GM12872 (cell line): Measurements from ENCODE around the gene TMEM121B.

Experiments used
- TF ChIP-seq, protein P1 (sequence below): IDR thresholded peaks from 3 replicates; pipeline ENCODE4 v1.5.1; 2011; ENCODE audit warnings: low read depth, mild to moderate bottlenecking, low read length, moderate library complexity; ENCODE audit not compliant: insufficient read depth

The TMEM121B gene

DNA sequence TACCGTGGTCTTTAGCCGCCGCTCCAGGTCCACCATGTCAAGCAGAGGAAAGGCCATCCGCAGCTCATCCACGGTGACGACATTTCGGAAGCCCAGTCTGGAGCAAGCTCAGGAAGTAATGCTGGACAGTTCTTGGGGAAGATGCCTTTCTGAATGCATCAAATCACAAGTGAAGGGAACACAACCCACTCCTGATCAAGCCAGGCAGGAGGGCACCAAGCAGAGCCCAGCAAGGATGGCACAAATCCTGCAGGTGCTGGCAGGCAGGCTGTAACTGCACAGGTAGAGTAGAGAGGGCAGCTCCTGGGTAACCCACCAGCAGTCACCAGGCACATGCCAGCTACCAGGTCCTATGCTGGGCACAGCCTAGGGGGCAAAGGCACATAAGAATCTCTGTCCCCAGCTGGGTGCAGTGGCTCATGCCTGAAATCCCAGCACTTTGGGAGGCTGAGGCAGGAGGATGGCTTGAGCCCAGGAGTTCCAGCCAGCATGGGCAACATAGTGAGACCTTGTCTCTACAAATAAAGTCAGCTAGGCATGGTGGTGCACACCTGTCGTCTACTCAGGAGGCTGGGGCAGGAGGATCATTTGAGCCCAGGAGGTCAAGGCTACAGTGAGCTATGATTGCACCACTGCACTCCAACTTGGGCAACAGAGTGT is 24.0 kb upstream of the TMEM121B start:
- TF ChIP-seq, protein P1, sequence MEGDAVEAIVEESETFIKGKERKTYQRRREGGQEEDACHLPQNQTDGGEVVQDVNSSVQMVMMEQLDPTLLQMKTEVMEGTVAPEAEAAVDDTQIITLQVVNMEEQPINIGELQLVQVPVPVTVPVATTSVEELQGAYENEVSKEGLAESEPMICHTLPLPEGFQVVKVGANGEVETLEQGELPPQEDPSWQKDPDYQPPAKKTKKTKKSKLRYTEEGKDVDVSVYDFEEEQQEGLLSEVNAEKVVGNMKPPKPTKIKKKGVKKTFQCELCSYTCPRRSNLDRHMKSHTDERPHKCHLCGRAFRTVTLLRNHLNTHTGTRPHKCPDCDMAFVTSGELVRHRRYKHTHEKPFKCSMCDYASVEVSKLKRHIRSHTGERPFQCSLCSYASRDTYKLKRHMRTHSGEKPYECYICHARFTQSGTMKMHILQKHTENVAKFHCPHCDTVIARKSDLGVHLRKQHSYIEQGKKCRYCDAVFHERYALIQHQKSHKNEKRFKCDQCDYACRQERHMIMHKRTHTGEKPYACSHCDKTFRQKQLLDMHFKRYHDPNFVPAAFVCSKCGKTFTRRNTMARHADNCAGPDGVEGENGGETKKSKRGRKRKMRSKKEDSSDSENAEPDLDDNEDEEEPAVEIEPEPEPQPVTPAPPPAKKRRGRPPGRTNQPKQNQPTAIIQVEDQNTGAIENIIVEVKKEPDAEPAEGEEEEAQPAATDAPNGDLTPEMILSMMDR = no peak

DNA sequence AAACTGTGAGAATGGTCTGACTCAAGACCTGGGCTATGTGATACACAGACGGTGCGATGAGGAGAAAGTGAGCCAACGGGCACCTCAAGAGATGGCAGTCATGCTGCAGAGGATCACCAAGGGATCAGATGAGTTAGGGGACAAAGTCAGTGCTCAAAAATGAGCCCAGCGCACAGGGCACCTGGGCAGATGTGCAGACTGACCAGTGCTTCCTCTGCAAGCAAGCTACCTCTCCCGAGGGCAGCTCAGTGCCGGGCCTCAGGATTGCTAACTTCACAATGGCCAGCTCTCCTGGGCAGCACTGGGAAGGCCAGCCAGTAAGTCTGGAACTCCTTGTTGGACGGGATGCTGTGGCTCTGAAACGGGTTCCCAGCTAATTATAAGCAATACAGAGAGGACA is 22.7 kb upstream of the TMEM121B start:
- TF ChIP-seq, protein P1 = no peak

DNA sequence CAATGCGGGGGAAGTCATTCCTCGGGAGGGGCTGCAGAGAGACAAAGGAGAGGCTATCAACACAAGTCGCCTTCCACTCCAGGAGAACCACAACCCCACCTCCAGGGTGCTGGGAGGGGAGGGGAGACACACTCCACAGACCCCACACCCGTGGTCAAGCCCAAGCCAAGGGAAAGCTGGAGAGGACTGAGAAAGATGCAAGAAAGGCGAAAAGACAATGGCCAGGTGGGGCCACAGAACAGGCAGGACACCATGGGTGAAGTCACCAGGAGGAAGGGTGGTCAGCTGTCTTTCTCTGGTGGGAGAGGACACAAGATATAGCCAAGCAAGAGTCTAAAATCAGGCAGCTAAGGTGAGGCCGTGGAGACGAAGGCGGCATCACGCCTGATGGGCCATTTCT is 21.9 kb upstream of the TMEM121B start:
- TF ChIP-seq, protein P1 = no peak

DNA sequence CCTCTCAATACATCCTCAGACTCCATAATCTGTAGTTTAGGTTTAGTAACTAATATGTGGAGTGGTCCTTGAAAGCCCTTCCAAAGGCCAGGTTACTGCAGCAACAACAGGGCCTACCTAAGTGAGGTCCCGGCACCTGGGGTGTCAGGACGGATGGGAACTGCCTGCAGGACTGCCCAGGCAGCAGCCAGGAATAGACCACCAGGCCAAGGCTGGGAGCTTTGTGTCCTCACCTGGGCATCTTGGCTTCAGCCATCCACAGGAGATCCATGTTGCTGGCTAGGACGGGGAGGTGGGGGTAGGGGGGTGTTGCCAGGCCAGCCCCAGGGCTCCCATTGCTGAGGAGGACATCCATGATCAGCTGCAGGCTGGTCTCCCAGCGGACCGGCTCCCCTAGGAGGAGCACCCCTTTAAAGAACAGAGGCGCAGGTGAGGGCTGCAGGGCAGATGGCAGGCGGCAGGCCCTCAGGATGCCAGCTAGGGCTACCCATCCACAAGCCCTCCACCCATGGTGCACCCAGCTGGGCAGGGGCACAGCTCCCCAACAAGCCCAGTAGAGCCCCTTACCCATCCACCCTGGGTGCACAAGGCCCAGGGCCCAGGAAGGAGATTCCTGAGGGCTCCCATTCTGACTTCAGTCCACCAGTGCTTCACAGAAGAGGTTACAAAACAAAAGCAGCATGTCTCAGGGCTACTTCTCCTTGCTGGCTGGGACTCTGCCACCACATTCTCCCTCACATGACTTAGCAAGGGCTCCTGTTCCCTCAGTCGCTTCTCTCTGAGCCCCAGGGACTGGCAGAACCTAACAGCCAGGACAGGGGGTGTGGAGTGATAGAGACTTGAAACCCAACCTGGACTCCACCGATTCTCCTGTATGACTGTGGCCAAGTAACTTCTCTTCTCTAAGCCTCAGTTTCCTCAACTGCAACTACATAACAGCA is 19.9 kb upstream of the TMEM121B start:
- TF ChIP-seq, protein P1 = no peak

DNA sequence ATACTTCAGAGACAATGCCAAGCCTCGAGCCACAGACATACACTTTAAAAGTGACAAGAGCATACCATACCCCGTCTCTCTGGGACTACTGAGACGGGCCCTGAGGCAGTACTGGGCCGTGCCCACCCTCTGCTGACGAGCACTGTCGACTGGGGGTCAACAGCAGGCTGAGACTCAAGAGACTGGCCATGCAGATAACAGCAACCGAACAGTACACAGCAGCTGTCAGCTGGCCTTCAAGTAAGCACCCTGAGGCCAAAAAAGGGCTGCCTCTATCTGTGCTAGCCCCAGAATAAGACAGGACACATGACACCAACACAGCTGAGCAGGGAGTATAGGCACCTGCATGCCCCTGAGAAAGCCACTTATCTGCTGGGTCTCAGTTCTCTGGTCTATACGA is 18.9 kb upstream of the TMEM121B start:
- TF ChIP-seq, protein P1 = no peak

DNA sequence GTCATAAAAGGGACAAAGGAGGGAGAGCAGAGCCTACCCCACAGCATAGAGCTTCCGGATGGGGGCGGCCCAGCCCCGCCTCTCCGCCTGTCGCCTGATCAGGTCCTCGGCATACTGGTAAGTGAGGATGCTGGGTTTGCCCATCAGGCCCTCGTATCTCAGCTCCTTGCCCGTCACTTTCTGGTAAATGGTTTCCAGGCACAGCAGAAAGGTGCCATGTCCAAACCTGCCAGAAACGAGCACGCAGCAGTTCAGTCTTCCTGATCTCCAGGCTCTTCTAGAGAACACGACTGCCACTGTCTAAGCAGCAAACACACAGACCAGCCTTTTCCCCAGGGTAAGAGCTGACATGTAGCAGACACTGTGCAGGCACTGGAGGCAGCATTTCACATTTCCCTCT is 17.4 kb upstream of the TMEM121B start:
- TF ChIP-seq, protein P1 = no peak

DNA sequence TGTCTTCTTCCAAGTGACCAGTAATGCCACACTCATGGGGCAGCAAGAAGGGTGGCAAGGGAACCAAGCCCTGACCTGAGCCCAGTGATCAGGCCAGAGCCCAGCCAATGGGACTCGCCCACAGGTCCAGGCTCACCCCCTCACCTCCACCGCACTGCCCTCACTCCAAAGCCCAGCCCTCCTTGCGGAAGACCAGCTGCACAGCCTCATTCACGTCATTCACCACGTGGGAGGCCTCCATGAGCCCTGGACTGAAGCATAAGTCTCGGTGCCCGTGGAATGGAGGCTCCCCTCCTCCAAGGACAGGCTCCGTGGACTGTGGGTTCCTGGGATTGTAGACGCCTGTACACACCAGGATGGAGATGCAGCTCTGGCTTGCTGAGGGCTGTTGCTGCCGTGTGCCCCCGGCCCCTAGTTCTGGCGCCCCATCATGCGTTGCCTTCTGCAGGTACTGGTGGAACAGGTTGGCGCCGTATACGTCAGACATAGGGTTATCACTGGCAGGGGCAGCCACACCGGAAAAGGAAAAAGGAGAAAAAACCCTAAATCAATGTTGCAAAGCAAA is 16.8 kb upstream of the TMEM121B start:
- TF ChIP-seq, protein P1 = no peak
